T-helper 9 cell (primary cell): ENCODE results near the gene KLHL28.
A peak's percentile ranks its signal among the peaks of the same experiment; 100 is the strongest.

Experiments
- DNase-seq: peaks from one replicate; pipeline ENCODE4 v3.0.0-alpha.2; 2020

KLHL28 gene

GRCh38 chr14:44959538-44959937 is 2.2 kb downstream of the KLHL28 start:
- no peak for DNase-seq

GRCh38 chr14:44956866-44957265 is 4.9 kb downstream of the KLHL28 start:
- no peak for DNase-seq

DNA sequence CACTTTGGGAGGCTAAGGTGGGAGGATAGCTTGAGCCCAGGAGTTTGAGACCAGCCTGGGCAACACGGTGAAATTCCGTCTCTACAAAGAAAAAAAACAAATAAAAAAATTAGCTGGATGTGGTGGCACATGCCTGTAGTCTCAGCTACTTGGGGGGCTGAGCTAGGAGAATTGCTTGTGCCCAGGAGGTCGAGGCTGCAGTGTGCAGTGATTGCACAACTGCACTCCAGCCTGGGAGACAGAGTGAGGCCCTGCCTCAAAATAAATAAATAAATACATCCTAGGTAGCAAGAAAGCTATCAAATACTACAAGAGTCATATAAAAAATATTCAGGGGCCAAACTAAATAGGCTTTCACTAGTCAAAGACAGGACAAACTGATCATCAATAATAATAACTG is 6.2 kb downstream of the KLHL28 start:
- DNase-seq, result no peak

GRCh38 chr14:44954750-44955149 is 7.0 kb downstream of the KLHL28 start:
- DNase-seq, result no peak

DNA sequence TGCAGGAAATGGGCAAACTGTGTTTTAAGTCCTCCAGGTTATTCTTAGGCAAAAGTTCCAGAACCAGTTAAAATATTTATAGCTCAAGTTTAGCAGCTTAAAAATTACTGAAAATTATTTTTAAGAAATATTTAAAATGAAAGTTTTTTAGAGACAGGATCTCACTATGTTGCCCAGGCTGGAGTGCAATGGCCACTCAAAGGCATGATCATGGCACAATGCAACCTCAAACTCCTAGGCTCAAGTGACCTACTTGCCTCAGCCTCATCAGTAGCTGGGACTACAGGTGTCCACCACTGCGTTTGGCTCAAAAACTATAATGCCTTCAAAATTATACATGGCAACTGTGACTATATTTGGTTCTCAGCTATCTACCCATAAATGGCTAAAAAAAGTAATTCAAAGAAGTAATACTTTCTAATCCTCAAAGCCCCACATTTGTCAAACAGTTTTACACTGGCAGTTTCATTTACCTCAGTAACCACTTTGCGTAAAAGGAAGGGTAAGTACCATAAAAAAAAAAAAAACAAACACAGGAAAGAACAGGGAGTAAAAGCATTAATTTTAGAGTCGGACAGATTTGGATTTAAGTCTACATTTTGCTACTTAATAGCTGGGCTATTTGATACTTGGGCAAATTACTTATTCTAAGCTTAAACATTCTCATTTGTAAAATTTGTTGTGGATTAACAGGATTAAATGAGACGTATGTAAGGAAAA is 9.2 kb downstream of the KLHL28 start:
- DNase-seq, result no peak

DNA sequence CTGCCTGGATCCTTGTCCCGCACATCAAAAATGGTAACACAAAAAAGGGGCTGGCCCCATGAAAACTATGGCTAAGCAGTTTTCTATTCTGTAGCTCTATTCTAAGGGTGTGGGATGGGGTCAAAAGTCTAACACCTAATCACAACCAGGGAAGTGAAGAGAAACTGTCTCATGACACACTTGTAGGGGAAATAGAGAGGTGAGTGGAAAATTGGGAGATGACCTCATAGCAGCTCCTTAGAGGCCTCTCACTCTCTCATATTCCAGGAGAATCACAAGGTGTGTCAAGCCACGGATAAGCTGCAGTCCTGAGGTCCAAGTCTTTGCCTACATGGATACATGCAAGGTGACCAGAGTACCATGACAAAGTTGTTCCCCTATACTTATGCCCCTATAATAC is 10.7 kb downstream of the KLHL28 start:
- DNase-seq, result no peak

DNA sequence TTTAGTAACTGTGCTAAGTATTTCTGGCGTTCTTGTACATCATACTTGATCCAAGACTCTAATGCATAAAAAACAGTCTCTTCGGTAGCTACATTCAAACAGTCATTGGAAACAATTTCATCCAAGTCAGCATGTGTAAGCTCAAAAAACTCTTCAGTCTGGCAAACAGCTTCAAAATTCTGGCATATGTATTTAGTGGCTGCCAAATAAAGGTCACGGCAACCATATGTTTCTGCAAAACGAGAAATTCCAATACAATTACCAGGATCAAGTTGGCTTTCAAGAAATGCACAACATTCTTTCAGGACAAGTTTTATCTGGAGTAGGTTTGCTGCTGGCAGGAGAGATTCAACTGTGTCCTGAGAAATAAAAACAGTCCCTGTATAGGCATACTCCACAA is 16.5 kb downstream of the KLHL28 start:
- DNase-seq, result no peak

DNA sequence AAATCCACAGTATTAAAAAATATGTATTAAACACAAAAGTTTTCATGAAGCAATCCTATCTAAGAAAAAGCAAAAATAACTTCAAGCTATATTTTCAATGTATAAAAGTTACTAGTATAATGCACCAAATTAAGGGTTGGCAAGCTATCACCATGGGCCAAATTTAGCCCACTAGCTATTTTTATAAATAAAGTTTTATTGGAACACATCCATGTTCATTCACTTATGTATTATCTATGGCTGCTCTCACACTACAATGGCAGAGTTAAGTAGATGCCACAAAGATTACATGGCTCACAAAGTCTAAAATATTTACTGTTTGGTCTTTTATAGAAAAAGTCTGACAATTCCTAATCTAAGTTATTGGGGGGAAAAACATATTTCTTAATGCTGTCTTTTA is 17.6 kb downstream of the KLHL28 start:
- DNase-seq, result no peak

GRCh38 chr14:44942436-44942835 is 19.3 kb downstream of the KLHL28 start:
- DNase-seq, result no peak

GRCh38 chr14:44941591-44941990 is 20.2 kb downstream of the KLHL28 start:
- no peak for DNase-seq

GRCh38 chr14:44940944-44941343 is 20.8 kb downstream of the KLHL28 start:
- DNase-seq, result no peak

DNA sequence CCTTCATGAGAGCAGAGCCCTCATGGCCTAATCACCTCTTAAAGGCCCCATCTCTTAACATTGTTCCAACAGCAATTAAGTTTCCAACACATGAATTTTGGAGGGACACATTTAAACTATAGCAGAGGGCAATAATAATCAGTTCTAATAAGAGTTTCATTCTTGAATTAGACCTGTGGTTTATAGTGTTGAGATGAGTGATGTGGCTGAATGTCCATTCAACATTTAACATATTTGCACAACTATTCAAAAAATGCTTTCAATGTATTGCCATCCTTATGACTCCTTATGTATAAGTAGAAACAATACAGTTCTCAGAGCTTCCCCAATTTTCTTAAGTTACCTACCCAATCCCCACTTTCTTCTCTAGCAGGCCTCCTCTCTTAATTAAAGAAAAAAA is 21.5 kb downstream of the KLHL28 start:
- DNase-seq, result no peak

DNA sequence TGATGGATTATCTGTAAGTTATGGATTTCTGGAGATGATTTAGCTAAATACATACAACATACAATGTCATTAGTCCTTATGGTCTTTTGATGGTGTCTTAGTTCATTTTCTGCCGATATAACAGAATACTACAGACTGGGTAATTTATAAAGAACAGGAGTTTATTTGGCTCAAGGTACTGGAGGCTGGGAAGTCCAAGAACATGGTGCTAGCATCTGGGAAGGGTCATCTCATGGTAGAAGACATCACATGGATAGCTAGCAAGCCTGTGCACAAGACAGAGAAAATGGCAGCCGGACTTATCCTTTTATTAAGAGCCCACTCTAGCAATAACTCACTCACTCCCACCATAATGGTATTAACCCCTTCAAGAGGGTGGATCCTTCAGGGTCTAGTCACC is 24.2 kb downstream of the KLHL28 start:
- no peak for DNase-seq

DNA sequence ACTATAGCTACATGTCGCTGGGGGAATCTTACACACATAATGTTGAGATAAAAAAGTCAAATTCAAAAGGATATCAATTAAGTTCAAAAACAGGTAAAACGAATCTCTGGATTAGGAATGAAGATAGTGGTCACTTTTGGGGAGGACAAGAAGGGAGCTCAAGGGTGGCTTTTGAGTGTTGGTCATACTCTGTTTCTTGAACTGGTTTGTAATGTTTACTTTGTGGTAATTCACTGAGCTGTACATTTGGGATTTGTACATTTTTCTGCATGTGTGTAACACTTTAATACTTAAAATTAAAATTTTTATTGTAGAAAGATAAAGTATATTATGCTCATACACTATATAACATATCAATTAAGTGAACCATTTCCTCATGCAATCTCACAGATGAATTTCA is 26.6 kb downstream of the KLHL28 start:
- DNase-seq, result no peak

- no peak for DNase-seq
These were observed 33.0 kb downstream of the KLHL28 start for GRCh38 chr14:44928793-44929192.

- DNase-seq, result no peak
These were observed 46.9 kb downstream of the KLHL28 start for GRCh38 chr14:44914849-44915248.

- no peak for DNase-seq
These were observed 49.5 kb downstream of the KLHL28 start for GRCh38 chr14:44912041-44912869.

DNA sequence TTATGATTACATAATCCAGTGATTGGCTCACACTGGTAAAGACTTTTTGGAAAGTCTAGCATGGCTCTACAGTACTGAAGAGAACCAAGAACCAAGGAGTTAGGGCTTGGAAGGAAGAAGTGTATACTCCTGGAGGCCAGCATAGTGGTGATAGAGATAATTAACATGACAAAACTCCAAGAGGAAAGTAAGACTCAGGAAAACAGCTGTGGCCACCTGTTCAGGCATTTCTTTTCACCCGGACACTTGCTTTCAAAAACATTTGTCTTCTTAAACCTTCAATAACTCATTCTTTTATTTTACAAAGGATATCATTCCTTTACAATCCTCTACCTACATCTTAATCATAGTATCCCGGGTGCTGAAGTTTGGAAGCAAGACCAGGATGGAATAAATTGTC is 50.9 kb downstream of the KLHL28 start:
- DNase-seq, result no peak

GRCh38 chr14:44901696-44902095 is 60.1 kb downstream of the KLHL28 start:
- DNase-seq, result no peak

- DNase-seq, result no peak
These were observed 63.2 kb downstream of the KLHL28 start for GRCh38 chr14:44898551-44898950.

DNA sequence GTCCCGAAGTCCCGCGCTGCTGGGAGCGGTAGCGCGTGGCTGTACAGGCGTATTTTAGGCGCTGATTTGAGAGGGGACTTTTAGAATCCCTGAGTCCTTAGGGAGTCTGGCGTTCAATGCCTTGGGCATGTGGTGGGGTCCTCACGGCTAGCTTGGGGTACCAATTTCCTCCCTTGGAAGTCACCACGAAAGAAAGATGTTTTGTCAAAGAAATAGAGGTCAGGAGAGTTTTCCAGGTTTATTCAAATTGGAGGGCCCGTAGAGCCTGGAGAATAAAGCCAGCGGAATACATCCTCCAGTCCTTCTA is 63.9 kb downstream of the KLHL28 start:
- no peak for DNase-seq

- peak; percentile 98 for DNase-seq
These were observed 64.5 kb downstream of the KLHL28 start for GRCh38 chr14:44897041-44897844.

DNA sequence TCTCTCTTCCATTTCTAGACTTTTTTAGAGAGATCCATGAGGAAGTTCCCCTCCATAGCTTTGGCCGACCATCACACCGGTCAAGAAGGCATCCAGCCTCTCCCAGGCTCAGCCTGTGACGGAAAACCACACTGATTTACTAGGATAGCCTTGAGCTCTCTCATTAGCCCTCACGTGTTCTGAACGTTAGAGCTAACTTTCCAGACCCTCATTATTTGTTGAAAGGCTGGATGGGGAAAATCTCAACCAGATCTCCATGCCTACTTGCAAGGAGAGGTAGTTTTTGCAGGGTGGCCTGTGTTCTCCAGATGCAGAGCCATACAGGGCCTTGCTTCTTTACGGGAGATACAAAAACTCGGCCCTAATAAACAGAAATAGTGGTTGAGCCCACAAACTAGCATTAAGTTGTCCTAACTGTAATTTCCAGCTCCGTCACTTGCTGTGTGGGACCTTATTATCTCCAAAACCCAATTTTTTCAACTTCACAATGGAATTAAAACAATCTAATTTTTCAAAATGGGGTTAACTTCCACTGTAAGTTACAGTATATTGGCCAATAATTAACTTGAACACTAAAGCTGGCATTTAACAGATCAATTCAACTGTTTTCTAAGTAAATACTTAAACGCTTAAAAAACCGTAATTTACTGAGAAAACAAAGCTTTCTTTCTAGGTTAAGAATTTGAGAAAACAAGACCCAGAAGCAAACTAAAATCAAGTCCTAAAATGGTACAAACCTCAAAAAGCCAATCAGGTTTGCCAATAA is 65.3 kb downstream of the KLHL28 start:
- no peak for DNase-seq
